Activated CD4-positive, alpha-beta T cell treated with anti-CD3 and anti-CD28 coated beads for 36 hours (primary cell): Measurements from ENCODE around the gene PAX3. TPM values are rescaled to one million over a fixed set of nuclear protein-coding genes. Genes with fewer than 3 reads are reported as not detected.
"Not testable (repeated sequence)": the region's sequence is repeated elsewhere in the genome, so short reads cannot be mapped to it uniquely, and the experiment has no call there.

ENCODE experiments used
- ATAC-seq: fragments of 200-7000 bp; cut with Tn5 transposase; one replicate; pipeline ENCODE4 v1.10.0; 2021; ENCODE audit warnings: mild to moderate bottlenecking, moderate library complexity
- CTCF ChIA-PET: fragments of 350-600 bp; sonication (Branson Sonifier 250); formaldehyde crosslinking; loops from one replicate; lab custom pipeline; 2021; ENCODE audit warnings: antibody characterized with exemption; lab: Charles Lee
- POLR2A ChIA-PET: fragments of 350-600 bp; sonication (Branson Sonifier 250); formaldehyde crosslinking; loops from one replicate; lab custom pipeline; 2021; ENCODE audit warnings: antibody characterized with exemption, inconsistent platforms; lab: Charles Lee
- DNase-seq: peaks from one replicate; pipeline ENCODE4 v3.0.0-alpha.2; 2020
- H3K27ac Mint-ChIP-seq: one replicate; pipeline ENCODE4 v1.8.0; 2021; ENCODE audit warnings: mixed read lengths
- H3K27me3 Mint-ChIP-seq: one replicate; pipeline ENCODE4 v1.8.0; 2021; ENCODE audit warnings: mixed read lengths
- H3K36me3 Mint-ChIP-seq: one replicate; pipeline ENCODE4 v1.8.0; 2021; ENCODE audit warnings: low read depth, mixed read lengths
- H3K4me1 Mint-ChIP-seq: one replicate; pipeline ENCODE4 v1.8.0; 2021; ENCODE audit warnings: mixed read lengths
- H3K4me3 Mint-ChIP-seq: one replicate; pipeline ENCODE4 v1.8.0; 2021; ENCODE audit warnings: mild to moderate bottlenecking, moderate library complexity, mixed read lengths
- H3K9me3 Mint-ChIP-seq: one replicate; pipeline ENCODE4 v1.8.0; 2021; ENCODE audit warnings: low read depth, mixed read lengths
- intact Hi-C, 2 experiments: fragments of 100-400 bp; cut with DNase I in 1 of 2; cut with micrococcal nuclease in 1 of 2; formaldehyde crosslinking; loops; one replicate each; pipeline versions ENCODE4 v1.14.2 to v1.15.1; 2022 to 2024; cut with DNase I, micrococcal nuclease
- total RNA-seq, 2 experiments: library from RNA; stranded (reverse); gene quantifications; one replicate each; pipeline ENCODE4 v1.2.3, GENCODE V29; 2021

The PAX3 gene
- total RNA-seq, 2 experiments from 2014 or later: not detected

GRCh38 chr2:222155003-222155664 lies 143.7 kb downstream of the PAX3 start:
- H3K27ac Mint-ChIP-seq, CTCF ChIA-PET, H3K27me3 Mint-ChIP-seq, ATAC-seq, POLR2A ChIA-PET, intact Hi-C loops, H3K9me3 Mint-ChIP-seq, H3K4me1 Mint-ChIP-seq, H3K4me3 Mint-ChIP-seq, H3K36me3 Mint-ChIP-seq, DNase-seq: not testable (repeated sequence)

Other genes starting within 250 kb of the PAX3 start
- 10 to 100 TPM in 1 of 2 experiments, 1 to 10 TPM in 1; 9.4 to 12.1 TPM for gene SGPP2, start 125.5 kb upstream of the PAX3 start, total RNA-seq